NCI-H1105 (cell line): Measurements from ENCODE around the gene CWF19L1.

Experiments
- DNase-seq: peaks from one replicate; lab custom pipeline; 2025; lab: John Stamatoyannopoulos, UW

The CWF19L1 gene

DNA sequence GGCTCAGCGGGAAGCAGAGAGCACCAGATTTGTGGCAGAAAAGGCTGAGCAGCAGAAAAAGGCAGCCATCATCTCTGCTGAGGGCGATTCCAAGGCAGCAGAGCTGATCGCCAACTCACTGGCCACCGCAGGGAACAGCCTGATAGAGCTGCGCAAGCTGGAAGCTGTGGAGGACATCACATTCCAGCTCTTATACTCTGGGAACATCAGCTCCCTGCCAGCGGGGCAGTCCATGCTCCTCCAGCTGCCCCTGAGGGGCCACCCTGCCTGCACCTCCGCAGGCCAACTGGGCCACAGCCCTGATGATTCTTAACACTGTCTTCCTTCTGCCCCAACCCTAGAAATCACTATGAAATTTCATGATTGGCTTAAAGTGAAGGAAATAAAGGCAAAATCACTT is 18.6 kb downstream of the CWF19L1 start:
- DNase-seq = no peak

DNA sequence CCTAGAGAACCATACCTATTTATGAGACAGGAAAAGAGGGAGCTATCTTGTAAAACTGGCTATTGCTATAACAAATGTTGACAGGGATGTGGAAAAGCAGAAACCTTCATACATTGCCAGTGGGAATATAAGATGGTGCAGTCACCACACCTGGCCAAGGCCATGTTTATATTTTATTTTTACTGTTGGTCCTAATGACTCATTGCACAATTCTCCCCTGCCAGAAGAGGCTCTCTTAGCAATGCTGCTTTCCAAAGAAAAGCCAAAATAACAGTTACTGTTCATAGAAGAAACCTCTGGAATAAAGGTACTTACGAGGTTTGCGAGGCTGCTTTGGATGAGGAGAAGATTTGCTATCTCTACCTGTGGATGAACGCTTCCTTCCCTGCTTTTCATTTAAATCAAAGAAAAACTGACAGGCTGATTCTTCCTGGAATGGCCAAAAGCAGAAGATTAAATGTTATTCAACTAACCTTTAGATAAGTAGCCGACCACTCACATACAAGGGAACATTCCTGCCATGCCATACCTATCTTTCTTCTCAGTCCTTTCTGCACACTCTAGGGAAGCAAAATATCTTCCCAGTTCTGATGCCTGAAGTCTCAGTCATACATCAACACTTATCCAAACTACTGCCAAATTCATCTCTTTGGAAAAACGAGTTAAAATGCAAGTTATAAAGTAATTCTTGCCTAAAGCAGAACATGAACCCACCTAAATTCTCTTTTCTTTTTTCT is 21.8 kb downstream of the CWF19L1 start:
- no peak for DNase-seq

- DNase-seq = no peak
These were observed 27.6 kb downstream of the CWF19L1 start for GRCh38 chr10:100239851-100240250.

DNA sequence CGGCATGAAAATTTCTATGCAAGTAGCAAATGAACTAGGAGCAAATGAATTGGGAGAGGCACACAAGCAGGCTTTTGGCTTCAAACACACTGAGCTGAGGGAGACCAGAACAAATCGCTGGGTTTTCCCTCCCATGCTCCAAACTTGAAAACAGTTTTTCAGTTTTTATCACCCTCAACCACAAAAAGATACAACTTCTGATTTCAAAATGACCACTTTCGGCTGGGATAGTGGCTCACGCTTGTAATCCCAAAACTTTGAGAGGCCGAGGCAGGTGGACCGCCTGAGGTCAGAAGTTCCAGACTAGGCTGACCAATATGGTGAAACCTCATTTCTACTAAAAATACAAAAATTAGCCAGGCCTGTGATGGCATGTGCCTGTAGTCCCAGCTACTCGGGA is 29.0 kb downstream of the CWF19L1 start:
- no peak for DNase-seq

- no peak for DNase-seq
These were observed 35.3 kb downstream of the CWF19L1 start for GRCh38 chr10:100232101-100232500.

DNA sequence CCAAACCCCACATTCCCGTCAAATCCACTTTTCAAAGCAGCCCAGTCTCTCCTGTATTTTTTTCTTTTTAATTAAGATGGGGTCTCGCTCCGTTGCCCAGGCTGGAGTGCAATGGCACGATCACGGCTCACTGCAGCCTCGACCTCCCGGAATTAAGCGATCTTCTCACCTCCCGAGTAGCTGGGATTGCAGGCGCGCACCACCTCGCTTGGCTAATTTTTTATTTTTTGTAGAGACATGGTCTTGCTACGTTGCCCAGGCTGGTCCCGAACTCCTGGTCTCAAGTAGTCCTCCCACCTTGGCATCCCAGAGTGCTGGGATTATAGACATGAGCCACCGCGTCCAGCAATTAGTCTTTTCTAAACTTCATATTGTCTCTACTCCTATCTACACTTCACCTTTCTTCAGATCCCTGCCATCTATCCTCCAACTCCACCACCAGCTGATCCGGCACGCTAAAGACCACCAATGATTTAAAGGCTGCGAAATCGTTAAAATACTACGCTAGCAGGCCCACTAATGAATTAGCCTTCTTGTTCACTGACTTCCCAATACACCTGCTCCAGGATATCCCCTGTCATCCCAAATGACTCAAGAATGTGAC is 37.5 kb downstream of the CWF19L1 start:
- DNase-seq = no peak

DNA sequence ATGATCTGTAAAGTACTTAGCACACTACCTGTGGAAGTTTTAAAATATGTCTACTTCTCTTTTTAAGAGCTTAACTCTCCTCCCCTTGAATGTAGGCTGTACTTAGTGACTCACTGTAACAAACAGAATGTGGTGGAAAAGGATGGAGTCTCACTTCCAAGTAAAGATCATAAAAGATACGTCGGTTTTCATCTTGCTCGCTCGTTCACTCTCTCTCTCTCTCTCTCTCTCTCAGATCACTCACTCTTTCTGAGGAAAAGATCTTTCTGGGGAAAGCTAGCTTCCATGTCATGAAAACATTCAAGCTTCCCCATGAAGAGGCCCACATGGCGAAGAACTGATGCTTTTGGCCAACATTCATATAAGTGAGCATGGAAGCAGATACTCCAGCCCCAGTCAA is 43.6 kb downstream of the CWF19L1 start:
- DNase-seq = no peak

GRCh38 chr10:100222529-100222928 is 44.9 kb downstream of the CWF19L1 start:
- DNase-seq = no peak

DNA sequence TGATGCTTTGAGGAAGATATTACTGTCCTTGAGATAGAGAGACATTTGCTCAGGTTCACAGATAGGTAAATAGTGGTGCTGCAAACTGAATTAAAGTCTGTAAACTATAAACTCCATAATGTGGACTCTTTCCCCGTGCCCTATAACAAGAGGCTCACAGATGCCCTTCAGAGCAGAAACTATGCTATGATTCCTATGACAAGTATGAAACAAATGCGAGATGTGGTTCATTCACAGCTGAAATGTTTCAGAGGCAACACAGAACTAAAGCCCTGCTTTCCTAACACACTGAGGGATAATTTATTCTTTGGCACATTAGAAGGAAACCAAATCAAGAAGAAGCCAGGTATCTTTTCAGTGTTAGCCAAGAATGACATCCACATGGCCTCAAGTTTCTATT is 51.4 kb downstream of the CWF19L1 start:
- DNase-seq = no peak

DNA sequence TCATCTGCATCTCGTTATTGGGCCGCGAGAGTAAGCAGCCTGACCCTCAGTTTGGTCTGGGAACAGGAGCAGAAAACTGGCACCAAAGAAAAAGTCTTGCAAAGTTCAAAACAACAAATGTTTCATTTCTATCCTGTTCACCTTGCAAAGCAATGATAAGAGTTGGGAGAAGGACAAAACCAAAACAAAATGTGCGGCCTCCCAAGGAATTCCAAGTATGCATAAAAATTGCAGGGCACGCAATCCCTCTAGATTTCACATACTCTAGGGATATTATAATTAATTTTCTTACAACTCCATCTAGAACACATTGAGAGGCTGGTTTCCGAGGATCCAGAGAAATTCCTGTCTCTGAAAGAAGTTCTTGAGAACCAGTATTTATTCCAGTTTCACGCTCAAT is 58.1 kb downstream of the CWF19L1 start:
- no peak for DNase-seq

GRCh38 chr10:100208276-100208675 is 59.2 kb downstream of the CWF19L1 start:
- DNase-seq = no peak

DNA sequence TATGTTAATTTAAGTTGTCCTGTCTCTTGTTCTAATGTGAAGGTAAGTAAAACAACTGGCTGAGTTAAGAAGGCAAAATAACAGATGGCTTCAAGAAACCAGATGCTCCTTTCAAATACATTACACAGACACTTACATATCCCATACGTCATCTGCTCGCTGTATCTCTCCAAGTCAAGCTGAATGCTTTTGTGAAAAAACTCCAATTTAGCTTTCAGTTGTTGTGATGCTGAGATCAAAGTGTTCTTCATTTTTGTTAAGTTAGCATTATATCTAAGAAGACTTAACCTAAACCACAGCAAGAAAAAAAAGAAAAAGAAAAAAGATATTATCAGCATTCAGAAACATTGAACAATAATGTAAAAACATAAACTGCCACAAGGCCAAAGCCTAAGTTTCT is 63.1 kb downstream of the CWF19L1 start:
- no peak for DNase-seq

- no peak for DNase-seq
These were observed 65.9 kb downstream of the CWF19L1 start for GRCh38 chr10:100201549-100201948.

DNA sequence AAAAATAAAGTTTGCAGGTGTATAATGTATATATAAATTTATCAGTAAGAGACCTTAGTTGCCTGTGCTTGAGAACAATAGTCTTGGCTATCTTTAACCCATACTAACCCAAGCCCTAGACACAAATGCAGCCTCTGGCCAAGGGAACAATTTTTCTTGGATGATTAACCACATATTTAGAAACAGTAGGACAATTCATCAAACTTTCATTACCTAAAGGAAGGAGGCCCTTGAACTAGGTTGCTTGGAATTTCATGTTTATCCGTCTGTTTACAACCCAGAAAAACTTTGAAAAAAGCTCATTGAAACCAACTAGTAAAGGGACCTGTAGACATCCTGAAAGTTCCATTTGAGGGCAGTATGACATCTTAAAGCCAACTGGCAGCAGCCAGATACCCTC is 72.7 kb downstream of the CWF19L1 start:
- DNase-seq = no peak

GRCh38 chr10:100192350-100192749 is 75.1 kb downstream of the CWF19L1 start:
- no peak for DNase-seq

- DNase-seq = no peak
These were observed 80.9 kb downstream of the CWF19L1 start for GRCh38 chr10:100186253-100187212.

DNA sequence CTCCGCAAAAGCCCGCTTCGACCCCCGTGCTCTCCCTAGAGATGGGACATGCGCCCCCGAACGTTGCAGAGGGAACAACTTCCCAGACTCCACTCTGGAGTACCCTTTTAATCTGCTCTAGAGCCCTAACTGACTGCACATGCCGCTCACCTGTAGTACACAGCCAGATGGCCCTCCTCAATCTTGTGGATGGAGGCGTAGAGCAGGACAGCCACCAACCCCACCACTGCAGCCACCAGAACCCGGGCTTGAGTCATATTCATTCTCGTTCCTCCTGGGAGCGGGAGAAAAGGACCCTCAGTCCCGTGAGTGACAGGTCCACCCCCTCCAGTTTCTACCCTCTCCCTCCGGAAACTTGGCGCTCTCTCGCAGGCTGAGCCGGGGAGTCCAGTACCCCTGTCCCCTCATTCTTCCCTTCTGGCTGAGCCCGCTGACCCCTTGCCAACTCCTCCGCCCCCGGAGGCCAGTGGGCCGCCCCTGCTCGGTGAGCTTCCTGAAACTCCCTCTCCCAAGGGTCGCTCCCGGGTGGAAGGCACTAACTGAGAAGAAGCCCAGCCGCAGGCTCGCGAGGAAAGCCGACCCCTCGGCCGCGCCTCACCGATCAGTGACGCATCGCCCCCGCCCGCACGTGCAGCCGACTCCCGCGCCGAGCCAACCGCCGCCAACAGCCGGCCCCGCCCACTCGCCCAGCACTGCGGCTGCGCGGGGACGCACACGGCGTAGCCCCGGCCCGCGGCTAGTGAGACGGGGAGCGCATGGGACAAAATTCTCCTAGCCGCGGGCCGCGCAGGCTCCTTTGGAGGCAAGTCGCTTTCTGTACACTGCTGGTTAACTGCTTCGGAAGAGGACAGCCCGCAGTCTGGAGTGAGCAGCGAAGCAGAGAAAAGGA is 81.8 kb downstream of the CWF19L1 start, which contains the start of gene ERLIN1:
TSS of gene ERLIN1 (minus strand) at position 666 of the 889 bp plus-strand sequence. CDS start at position 263, 403 bp downstream.
- DNase-seq = peak; percentile 69

- no peak for DNase-seq
These were observed 82.6 kb downstream of the CWF19L1 start for GRCh38 chr10:100184840-100185239.

DNA sequence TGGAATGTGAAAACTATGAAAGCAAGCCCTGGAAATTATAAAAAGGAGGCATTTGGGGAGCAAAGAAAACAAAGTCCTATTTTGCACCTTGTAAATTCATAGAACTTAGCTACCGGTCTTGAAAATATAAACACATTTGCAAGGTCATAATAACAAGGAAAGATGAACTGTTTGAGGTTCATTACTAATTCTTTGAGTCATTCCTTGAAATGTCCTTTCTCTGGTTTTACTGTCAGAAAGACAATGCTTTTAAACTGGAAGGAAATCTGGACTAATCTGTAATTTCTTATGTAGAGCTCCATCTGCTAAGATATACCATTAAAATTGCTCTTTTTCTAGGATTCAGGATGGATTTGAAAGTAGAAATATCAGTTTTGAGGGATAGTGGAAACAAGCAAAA is 83.0 kb downstream of the CWF19L1 start:
- no peak for DNase-seq

GRCh38 chr10:100183481-100183880 is 84.0 kb downstream of the CWF19L1 start:
- DNase-seq = no peak

DNA sequence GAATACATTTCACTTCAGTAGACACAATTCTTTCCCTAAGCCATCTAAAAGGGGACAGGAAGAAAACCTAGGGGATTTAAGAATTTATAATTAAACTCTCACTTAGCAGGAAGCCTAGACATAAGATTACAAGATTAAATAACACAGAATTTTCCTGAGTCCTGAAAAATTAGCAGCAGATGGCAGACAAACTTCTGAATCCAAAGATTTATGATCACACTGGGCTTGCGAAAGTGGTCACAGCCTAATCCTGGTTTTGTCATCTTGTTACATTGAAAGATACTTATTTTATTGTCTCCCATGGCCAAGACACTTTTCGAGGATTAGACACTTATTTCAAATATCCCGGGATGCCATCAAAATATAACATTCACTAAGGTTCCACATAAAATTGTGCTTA is 84.5 kb downstream of the CWF19L1 start:
- no peak for DNase-seq
